Femur (tissue), 1 donor: ENCODE results near the gene ARHGAP6.

Experiments
- DNase-seq: peaks from one replicate; pipeline ENCODE4 v3.0.0-alpha.2; 2017

Gene ARHGAP6

GRCh38 chrX:11458170-11458569 lies 207.6 kb downstream of the ARHGAP6 start:
- peak; percentile 51 for DNase-seq

- DNase-seq = no peak
Measured at GRCh38 chrX:11451151-11451550, 214.6 kb downstream of the ARHGAP6 start.

- DNase-seq = no peak
Measured at GRCh38 chrX:11450354-11450753, 215.4 kb downstream of the ARHGAP6 start.

GRCh38 chrX:11449613-11450012 lies 216.1 kb downstream of the ARHGAP6 start:
- no peak for DNase-seq

GRCh38 chrX:11447418-11447817 lies 218.3 kb downstream of the ARHGAP6 start:
- no peak for DNase-seq

GRCh38 chrX:11446949-11447348 lies 218.8 kb downstream of the ARHGAP6 start:
- DNase-seq = no peak

- no peak for DNase-seq
Measured at GRCh38 chrX:11446336-11446735, 219.4 kb downstream of the ARHGAP6 start.

- DNase-seq = no peak
Measured at GRCh38 chrX:11445540-11445939, 220.2 kb downstream of the ARHGAP6 start.

GRCh38 chrX:11444052-11444451 lies 221.7 kb downstream of the ARHGAP6 start:
- no peak for DNase-seq

- no peak for DNase-seq
Measured at GRCh38 chrX:11439846-11440245, 225.9 kb downstream of the ARHGAP6 start.

- no peak for DNase-seq
Measured at GRCh38 chrX:11438767-11439166, 227.0 kb downstream of the ARHGAP6 start.

- no peak for DNase-seq
Measured at GRCh38 chrX:11438380-11438723, 227.4 kb downstream of the ARHGAP6 start.

- peak; percentile 53 for DNase-seq
Measured at GRCh38 chrX:11437642-11438379, 227.9 kb downstream of the ARHGAP6 start.

GRCh38 chrX:11435568-11435967 lies 230.2 kb downstream of the ARHGAP6 start:
- no peak for DNase-seq

GRCh38 chrX:11434607-11435006 lies 231.1 kb downstream of the ARHGAP6 start:
- no peak for DNase-seq

GRCh38 chrX:11431786-11432185 lies 233.9 kb downstream of the ARHGAP6 start:
- no peak for DNase-seq

GRCh38 chrX:11430271-11430670 lies 235.4 kb downstream of the ARHGAP6 start:
- no peak for DNase-seq

- DNase-seq = no peak
Measured at GRCh38 chrX:11429538-11430085, 236.1 kb downstream of the ARHGAP6 start.

- peak; percentile 57 for DNase-seq
Measured at GRCh38 chrX:11427453-11428071, 238.2 kb downstream of the ARHGAP6 start.

GRCh38 chrX:11426712-11427452 lies 238.8 kb downstream of the ARHGAP6 start:
- peak; percentile 32 for DNase-seq

GRCh38 chrX:11424903-11425674 lies 240.6 kb downstream of the ARHGAP6 start:
- no peak for DNase-seq

- no peak for DNase-seq
Measured at GRCh38 chrX:11423949-11424348, 241.8 kb downstream of the ARHGAP6 start.

- peak; percentile 46 for DNase-seq
Measured at GRCh38 chrX:11423362-11423818, 242.3 kb downstream of the ARHGAP6 start.
